WTC11 (cell line): ENCODE data around the gene CCL8. TPM values are rescaled to one million over a fixed set of nuclear protein-coding genes. Genes with fewer than 3 reads are reported as not detected.

Experiments used
- ATAC-seq: fragments of 200-7000 bp; cut with Tn5 transposase; 2 replicates; pipeline ENCODE4 v1.10.0; 2021; ENCODE audit warnings: mild to moderate bottlenecking, moderate library complexity
- CTCF ChIA-PET: fragments of 300-600 bp; sonication (Branson Sonifier 250); formaldehyde crosslinking; loops from one replicate; lab custom pipeline; 2021; ENCODE audit warnings: antibody characterized with exemption; lab: Charles Lee
- POLR2A ChIA-PET: fragments of 350-600 bp; sonication (Branson Sonifier 250); formaldehyde crosslinking; loops from one replicate; lab custom pipeline; 2021; ENCODE audit warnings: antibody characterized with exemption; lab: Charles Lee
- DNase-seq: peaks from one replicate; pipeline ENCODE4 v3.0.0; 2021; ENCODE audit warnings: low spot score
- H3K27ac Mint-ChIP-seq: 2 replicates; pipeline ENCODE4 v1.8.0; 2021; ENCODE audit warnings: mixed read lengths
- H3K27me3 Mint-ChIP-seq: 2 replicates; pipeline ENCODE4 v1.8.0; 2021; ENCODE audit warnings: low read depth, mild to moderate bottlenecking, moderate library complexity, mixed read lengths
- H3K36me3 Mint-ChIP-seq: 2 replicates; pipeline ENCODE4 v1.8.0; 2021; ENCODE audit warnings: mixed read lengths
- H3K4me1 Mint-ChIP-seq: 2 replicates; pipeline ENCODE4 v1.8.0; 2022; ENCODE audit warnings: mixed read lengths
- H3K4me3 Mint-ChIP-seq: 2 replicates; pipeline ENCODE4 v1.8.0; 2021; ENCODE audit warnings: mild to moderate bottlenecking, moderate library complexity, mixed read lengths
- H3K9me3 Mint-ChIP-seq: 2 replicates; pipeline ENCODE4 v1.8.0; 2021; ENCODE audit warnings: mixed read lengths
- ATF1 ChIP-seq: sonication (generic); formaldehyde crosslinking; IDR thresholded peaks from 2 replicates; pipeline ENCODE4 v1.8.1; 2023; ENCODE audit warnings: mild to moderate bottlenecking, moderate library complexity, missing genetic modification reagents
- NR3C1 ChIP-seq: sonication (generic); formaldehyde crosslinking; conservative IDR thresholded peaks from 2 replicates; pipeline ENCODE4 v1.8.1; 2023; ENCODE audit warnings: low read depth, mild to moderate bottlenecking, missing genetic modification reagents
- SMAD3 ChIP-seq: sonication (generic); formaldehyde crosslinking; IDR thresholded peaks from 2 replicates; pipeline ENCODE4 v1.8.0; 2022; ENCODE audit warnings: missing genetic modification reagents, mild to moderate bottlenecking, borderline replicate concordance
- SP1 ChIP-seq: sonication (generic); formaldehyde crosslinking; conservative IDR thresholded peaks from 2 replicates; pipeline ENCODE4 v1.8.1; 2022; ENCODE audit warnings: missing genetic modification reagents
- TCF7 ChIP-seq: sonication (generic); formaldehyde crosslinking; IDR thresholded peaks from 2 replicates; pipeline ENCODE4 v1.8.0; 2022; ENCODE audit warnings: mild to moderate bottlenecking, low read depth, missing genetic modification reagents, moderate library complexity
- TEAD1 ChIP-seq: sonication (generic); formaldehyde crosslinking; IDR thresholded peaks from 2 replicates; pipeline ENCODE4 v1.8.0; 2022; ENCODE audit warnings: mild to moderate bottlenecking, missing genetic modification reagents
- TEAD4 ChIP-seq: sonication (generic); formaldehyde crosslinking; IDR thresholded peaks from 2 replicates; pipeline ENCODE4 v1.8.0; 2022; ENCODE audit warnings: mild to moderate bottlenecking, missing genetic modification reagents
- TP53 ChIP-seq: sonication (generic); formaldehyde crosslinking; IDR thresholded peaks from 2 replicates; pipeline ENCODE4 v1.8.1; 2023; ENCODE audit warnings: mild to moderate bottlenecking, missing genetic modification reagents
- ZNF121 ChIP-seq: sonication (generic); formaldehyde crosslinking; IDR thresholded peaks from 2 replicates; pipeline ENCODE4 v1.8.0; 2023; ENCODE audit warnings: missing genetic modification reagents
- ZNF317 ChIP-seq: sonication (generic); formaldehyde crosslinking; IDR thresholded peaks from 2 replicates; pipeline ENCODE4 v1.8.1; 2023; ENCODE audit warnings: low read depth, mild to moderate bottlenecking, moderate library complexity, missing genetic modification reagents, borderline replicate concordance
- total RNA-seq: library from RNA; stranded (reverse); gene quantifications from 3 replicates; pipeline ENCODE4 v1.2.3, GENCODE V29; 2021
- TF ChIP-seq, protein P1 (sequence below): fragments of 200-600 bp; IDR thresholded peaks from 2 replicates; pipeline ENCODE4 v1.8.0; 2022; ENCODE audit warnings: antibody characterized with exemption
- TF ChIP-seq, protein P2 (sequence below): sonication (generic); formaldehyde crosslinking; IDR thresholded peaks from 2 replicates; pipeline ENCODE4 v1.8.1; 2023; ENCODE audit warnings: mild to moderate bottlenecking, missing genetic modification reagents
- TF ChIP-seq, protein P3 (sequence below): sonication (generic); formaldehyde crosslinking; IDR thresholded peaks from 2 replicates; pipeline ENCODE4 v1.8.1; 2023; ENCODE audit warnings: mild to moderate bottlenecking, missing genetic modification reagents, moderate library complexity
- TF ChIP-seq, protein P4 (sequence below): sonication (generic); formaldehyde crosslinking; IDR thresholded peaks from 2 replicates; pipeline ENCODE4 v1.8.1; 2023; ENCODE audit warnings: mild to moderate bottlenecking, missing genetic modification reagents, moderate library complexity
- TF ChIP-seq, protein P5 (sequence below): sonication (generic); formaldehyde crosslinking; IDR thresholded peaks from 2 replicates; pipeline ENCODE4 v1.8.0; 2023; ENCODE audit warnings: missing genetic modification reagents
- TF ChIP-seq, protein P6 (sequence below): sonication (generic); formaldehyde crosslinking; IDR thresholded peaks from 2 replicates; pipeline ENCODE4 v1.8.0; 2022; ENCODE audit warnings: mild to moderate bottlenecking, missing genetic modification reagents

The CCL8 gene
- total RNA-seq, 1 experiment from 2014 or later: not detected

DNA sequence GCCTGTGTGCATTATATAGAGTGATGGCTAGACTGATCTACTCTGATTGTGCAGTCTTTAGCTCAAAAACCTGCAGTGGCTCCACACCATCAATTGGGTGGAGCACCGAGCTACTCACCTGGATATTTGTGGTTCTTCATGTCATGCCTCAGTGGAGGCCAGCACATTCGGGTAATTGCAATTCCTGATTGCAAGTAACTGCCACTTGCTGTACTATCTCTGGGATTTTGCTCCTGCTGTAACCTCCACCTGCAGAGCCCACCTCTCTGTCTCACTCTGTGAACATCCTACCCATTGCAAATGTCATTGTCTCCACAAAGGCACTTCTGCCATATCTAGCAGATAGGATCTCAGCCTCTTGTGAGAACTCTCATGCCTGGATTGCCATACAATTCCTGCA, 45.5 kb downstream of the CCL8 start:
- Mint-ChIP-seq H3K36me3 (no peaks in the 10 kb centered on the region), H3K4me3 (no peak overlapping the region), H3K27ac (no peak overlapping the region), H3K27me3 (peaks cover 10% of the 10 kb centered on the region; the same call in 1 of the 2 replicates)
- no peak for TF ChIP-seq NR3C1 (CRISPR knock-in tag)
- TF ChIP-seq ATF1 (CRISPR knock-in tag): no peak
- TF ChIP-seq, protein P1, sequence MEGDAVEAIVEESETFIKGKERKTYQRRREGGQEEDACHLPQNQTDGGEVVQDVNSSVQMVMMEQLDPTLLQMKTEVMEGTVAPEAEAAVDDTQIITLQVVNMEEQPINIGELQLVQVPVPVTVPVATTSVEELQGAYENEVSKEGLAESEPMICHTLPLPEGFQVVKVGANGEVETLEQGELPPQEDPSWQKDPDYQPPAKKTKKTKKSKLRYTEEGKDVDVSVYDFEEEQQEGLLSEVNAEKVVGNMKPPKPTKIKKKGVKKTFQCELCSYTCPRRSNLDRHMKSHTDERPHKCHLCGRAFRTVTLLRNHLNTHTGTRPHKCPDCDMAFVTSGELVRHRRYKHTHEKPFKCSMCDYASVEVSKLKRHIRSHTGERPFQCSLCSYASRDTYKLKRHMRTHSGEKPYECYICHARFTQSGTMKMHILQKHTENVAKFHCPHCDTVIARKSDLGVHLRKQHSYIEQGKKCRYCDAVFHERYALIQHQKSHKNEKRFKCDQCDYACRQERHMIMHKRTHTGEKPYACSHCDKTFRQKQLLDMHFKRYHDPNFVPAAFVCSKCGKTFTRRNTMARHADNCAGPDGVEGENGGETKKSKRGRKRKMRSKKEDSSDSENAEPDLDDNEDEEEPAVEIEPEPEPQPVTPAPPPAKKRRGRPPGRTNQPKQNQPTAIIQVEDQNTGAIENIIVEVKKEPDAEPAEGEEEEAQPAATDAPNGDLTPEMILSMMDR: no peak
- TF ChIP-seq, protein P2, sequence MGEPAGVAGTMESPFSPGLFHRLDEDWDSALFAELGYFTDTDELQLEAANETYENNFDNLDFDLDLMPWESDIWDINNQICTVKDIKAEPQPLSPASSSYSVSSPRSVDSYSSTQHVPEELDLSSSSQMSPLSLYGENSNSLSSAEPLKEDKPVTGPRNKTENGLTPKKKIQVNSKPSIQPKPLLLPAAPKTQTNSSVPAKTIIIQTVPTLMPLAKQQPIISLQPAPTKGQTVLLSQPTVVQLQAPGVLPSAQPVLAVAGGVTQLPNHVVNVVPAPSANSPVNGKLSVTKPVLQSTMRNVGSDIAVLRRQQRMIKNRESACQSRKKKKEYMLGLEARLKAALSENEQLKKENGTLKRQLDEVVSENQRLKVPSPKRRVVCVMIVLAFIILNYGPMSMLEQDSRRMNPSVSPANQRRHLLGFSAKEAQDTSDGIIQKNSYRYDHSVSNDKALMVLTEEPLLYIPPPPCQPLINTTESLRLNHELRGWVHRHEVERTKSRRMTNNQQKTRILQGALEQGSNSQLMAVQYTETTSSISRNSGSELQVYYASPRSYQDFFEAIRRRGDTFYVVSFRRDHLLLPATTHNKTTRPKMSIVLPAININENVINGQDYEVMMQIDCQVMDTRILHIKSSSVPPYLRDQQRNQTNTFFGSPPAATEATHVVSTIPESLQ: no peak
- TF ChIP-seq, all 79 proteins: peak for 0
- ChIA-PET POLR2A (no interaction called here), CTCF (interaction anchor here (0.7 to 0.9 kb wide), 2 partner anchors 58 to 163 kb away, joined by 3 read pairs; no protein-coding TSS in a partner anchor)
- no peaks in the 10 kb centered on the region for H3K9me3 Mint-ChIP-seq
- peaks cover 11% of the 10 kb centered on the region for H3K4me1 Mint-ChIP-seq
- no peak for ATAC-seq
- DNase-seq: no peak

DNA sequence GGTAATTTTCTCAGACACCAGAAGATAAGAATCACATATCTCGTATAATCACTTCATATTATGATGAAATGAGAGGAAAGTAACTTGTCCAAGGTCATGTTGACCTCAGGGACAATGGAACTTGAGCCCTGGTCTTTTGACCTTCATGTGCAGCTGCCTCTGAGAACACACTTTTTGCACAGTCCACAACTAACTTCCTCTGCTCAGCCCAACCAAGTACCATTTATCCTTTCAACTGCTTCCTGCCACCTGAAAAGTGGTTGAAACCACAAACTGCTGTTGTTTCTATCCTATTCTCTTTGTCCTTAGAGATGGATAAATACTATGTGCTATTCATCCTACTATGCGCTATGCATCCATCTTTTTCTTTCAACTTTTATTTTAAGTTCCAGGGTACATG, 46.1 kb downstream of the CCL8 start:
- Mint-ChIP-seq H3K27ac (no peak overlapping the region), H3K9me3 (no peaks in the 10 kb centered on the region), H3K27me3 (peaks cover 10% of the 10 kb centered on the region; the same call in 1 of the 2 replicates), H3K4me1 (peaks cover 15% of the 10 kb centered on the region), H3K4me3 (no peak overlapping the region), H3K36me3 (no peaks in the 10 kb centered on the region)
- ATAC-seq: no peak
- TF ChIP-seq, protein P3, sequence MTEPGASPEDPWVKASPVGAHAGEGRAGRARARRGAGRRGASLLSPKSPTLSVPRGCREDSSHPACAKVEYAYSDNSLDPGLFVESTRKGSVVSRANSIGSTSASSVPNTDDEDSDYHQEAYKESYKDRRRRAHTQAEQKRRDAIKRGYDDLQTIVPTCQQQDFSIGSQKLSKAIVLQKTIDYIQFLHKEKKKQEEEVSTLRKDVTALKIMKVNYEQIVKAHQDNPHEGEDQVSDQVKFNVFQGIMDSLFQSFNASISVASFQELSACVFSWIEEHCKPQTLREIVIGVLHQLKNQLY (CRISPR knock-in tag): no peak
- TF ChIP-seq TEAD1 (CRISPR knock-in tag) (no peak), TCF7 (CRISPR knock-in tag) (no peak), ZNF121 (no peak), TEAD4 (no peak), TP53 (no peak)
- TF ChIP-seq, protein P4, sequence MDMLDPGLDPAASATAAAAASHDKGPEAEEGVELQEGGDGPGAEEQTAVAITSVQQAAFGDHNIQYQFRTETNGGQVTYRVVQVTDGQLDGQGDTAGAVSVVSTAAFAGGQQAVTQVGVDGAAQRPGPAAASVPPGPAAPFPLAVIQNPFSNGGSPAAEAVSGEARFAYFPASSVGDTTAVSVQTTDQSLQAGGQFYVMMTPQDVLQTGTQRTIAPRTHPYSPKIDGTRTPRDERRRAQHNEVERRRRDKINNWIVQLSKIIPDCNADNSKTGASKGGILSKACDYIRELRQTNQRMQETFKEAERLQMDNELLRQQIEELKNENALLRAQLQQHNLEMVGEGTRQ (CRISPR knock-in tag): no peak
- TF ChIP-seq, protein P5, sequence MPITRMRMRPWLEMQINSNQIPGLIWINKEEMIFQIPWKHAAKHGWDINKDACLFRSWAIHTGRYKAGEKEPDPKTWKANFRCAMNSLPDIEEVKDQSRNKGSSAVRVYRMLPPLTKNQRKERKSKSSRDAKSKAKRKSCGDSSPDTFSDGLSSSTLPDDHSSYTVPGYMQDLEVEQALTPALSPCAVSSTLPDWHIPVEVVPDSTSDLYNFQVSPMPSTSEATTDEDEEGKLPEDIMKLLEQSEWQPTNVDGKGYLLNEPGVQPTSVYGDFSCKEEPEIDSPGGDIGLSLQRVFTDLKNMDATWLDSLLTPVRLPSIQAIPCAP (CRISPR knock-in tag): no peak
- no peak for DNase-seq
- POLR2A ChIA-PET: no interaction called here
- CTCF ChIA-PET: interaction anchor here (0.9 kb wide), 1 partner anchor 59 kb away, joined by 3 read pairs; no protein-coding TSS in a partner anchor

DNA sequence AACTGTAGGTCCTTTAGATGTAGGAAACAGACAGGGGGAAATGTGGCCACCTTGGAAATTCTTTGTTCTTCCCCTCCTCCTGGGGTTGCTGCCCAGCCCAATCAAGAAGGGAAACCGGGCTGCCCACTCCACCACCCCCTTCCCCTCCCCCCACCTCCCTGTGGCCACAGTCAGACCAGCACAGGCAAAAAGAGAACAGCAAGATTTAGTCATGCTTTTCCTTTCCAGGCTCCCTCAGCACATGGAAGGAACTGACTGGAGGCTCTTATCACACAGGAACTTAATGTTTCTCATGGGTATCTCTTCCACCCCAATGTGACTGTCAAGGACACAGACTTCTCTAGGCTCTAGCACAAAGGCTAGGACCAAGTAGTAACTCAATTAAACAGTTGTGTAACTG, 46.8 kb downstream of the CCL8 start:
- DNase-seq (no peak), ATAC-seq (no peak)
- Mint-ChIP-seq H3K27me3 (peaks cover 13% of the 10 kb centered on the region; the same call in 1 of the 2 replicates), H3K4me1 (peaks cover 19% of the 10 kb centered on the region), H3K4me3 (no peak overlapping the region), H3K36me3 (no peaks in the 10 kb centered on the region), H3K9me3 (no peaks in the 10 kb centered on the region), H3K27ac (no peak overlapping the region)
- POLR2A ChIA-PET: no interaction called here
- TF ChIP-seq SP1 (CRISPR knock-in tag) (no peak), ZNF317 (no peak), SMAD3 (CRISPR knock-in tag) (no peak)
- TF ChIP-seq, protein P5 (CRISPR knock-in tag): no peak
- TF ChIP-seq, protein P6, sequence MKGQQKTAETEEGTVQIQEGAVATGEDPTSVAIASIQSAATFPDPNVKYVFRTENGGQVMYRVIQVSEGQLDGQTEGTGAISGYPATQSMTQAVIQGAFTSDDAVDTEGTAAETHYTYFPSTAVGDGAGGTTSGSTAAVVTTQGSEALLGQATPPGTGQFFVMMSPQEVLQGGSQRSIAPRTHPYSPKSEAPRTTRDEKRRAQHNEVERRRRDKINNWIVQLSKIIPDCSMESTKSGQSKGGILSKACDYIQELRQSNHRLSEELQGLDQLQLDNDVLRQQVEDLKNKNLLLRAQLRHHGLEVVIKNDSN: no peak
- CTCF ChIA-PET: interaction anchor here (1.0 to 1.2 kb wide), 2 partner anchors 9 to 195 kb away, joined by 3 read pairs; no protein-coding TSS in a partner anchor
